ENCODE measurements around the gene F10. TPM values are rescaled to one million over a fixed set of nuclear protein-coding genes. Genes with fewer than 3 reads are reported as not detected.

F10 gene
- total and polyA plus RNA-seq, 2 of the 13 experiments (the other 11 are each of a cell fraction or from before 2014, with no cell fraction given) = 58.4 to 237 TPM

DNA sequence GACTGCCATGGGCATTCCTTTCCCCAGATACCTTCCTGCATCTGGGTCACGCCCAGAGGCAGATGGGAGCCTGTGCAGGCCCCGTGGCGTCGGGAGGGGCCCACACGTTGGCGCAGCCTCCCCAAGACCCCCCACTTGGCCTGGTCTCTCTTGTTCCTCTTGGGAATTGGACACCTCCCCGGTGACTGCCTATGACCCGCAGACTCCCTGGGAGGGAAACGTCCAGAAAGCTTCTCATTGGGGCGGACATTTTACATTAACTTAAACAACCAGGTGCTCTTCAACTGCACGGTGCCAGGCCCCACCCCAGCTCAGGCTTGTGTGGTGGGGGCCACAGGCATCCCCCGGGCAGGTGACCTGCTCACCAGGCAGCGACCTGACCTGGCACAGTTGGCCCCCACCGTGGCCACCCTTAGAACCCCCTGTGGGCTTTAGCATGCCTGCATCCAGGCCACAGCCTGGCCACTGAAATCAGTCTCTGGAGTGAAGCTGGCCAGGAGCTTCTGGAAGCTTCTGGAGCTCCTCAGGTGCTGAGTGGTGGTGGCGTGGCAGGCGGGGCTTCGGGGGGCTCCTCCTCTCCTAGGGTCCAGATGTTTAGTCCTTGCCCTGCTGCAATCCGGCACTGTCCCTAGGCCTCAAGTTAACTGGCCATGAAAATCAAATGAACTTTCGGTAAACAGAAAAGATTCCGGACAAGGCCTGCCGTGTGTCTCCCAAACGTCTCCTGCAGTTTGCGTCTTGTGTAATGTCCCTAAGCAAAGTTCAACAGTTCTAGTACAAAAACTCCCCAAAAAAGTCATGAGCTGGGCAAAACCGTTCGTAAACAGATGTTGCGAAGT is 27.3 kb downstream of the F10 start (continued):
- no peak for TF ChIP-seq CCAR2 (optimal IDR thresholded peaks at IDR 0.05; ENCODE audit: low read depth, low read length)
- TF ChIP-seq MTF2 (CRISPR knock-in tag; IDR thresholded peaks at IDR 0.05; ENCODE audit: borderline replicate concordance) = no peak
- peak; percentile 30; the same call in 1 of the 2 replicates for TF ChIP-seq TAF1 (CRISPR knock-in tag; IDR thresholded peaks at IDR 0.05)
- no peak for TF ChIP-seq KLF15 (CRISPR knock-in tag; IDR thresholded peaks at IDR 0.05; ENCODE audit: borderline replicate concordance)
- TF ChIP-seq THYN1 (CRISPR knock-in tag; IDR thresholded peaks at IDR 0.05; ENCODE audit: borderline replicate concordance, low read depth) = no peak
- no peak for TF ChIP-seq EZH2 (conservative IDR thresholded peaks at IDR 0.05; ENCODE audit: low read depth, low read length)
- peak; percentile 87 for TF ChIP-seq HNF4A (CRISPR knock-in tag; IDR thresholded peaks at IDR 0.05)
- TF ChIP-seq, protein P1, sequence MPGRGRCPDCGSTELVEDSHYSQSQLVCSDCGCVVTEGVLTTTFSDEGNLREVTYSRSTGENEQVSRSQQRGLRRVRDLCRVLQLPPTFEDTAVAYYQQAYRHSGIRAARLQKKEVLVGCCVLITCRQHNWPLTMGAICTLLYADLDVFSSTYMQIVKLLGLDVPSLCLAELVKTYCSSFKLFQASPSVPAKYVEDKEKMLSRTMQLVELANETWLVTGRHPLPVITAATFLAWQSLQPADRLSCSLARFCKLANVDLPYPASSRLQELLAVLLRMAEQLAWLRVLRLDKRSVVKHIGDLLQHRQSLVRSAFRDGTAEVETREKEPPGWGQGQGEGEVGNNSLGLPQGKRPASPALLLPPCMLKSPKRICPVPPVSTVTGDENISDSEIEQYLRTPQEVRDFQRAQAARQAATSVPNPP (CRISPR knock-in tag; IDR thresholded peaks at IDR 0.05) = no peak
- 0 out of 4 replicates have a peak, but pooled peaks of 1 of the 2 experiments have one; percentile 51 for TF ChIP-seq KLF16 (CRISPR knock-in tag; IDR thresholded peaks at IDR 0.05)
- TF ChIP-seq, protein P2, sequence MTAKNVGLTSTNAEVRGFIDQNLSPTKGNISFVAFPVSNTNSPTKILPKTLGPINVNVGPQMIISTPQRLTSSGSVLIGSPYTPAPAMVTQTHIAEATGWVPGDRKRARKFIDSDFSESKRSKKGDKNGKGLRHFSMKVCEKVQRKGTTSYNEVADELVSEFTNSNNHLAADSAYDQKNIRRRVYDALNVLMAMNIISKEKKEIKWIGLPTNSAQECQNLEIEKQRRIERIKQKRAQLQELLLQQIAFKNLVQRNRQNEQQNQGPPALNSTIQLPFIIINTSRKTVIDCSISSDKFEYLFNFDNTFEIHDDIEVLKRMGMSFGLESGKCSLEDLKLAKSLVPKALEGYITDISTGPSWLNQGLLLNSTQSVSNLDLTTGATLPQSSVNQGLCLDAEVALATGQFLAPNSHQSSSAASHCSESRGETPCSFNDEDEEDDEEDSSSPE (CRISPR knock-in tag; IDR thresholded peaks at IDR 0.05) = peak; percentile 14; the same call in 1 of the 2 replicates
- TF ChIP-seq EHMT2 (IDR thresholded peaks at IDR 0.05; ENCODE audit: borderline replicate concordance, low read depth, low read length) = no peak
- TF ChIP-seq ZNF556 (CRISPR knock-in tag; IDR thresholded peaks at IDR 0.05; ENCODE audit: borderline replicate concordance) = no peak
- no peak for TF ChIP-seq ERF (CRISPR knock-in tag; IDR thresholded peaks at IDR 0.05)
- no peak for TF ChIP-seq ZNF776 (CRISPR knock-in tag; IDR thresholded peaks at IDR 0.05)
- TF ChIP-seq REXO4 (CRISPR knock-in tag; IDR thresholded peaks at IDR 0.05; ENCODE audit: borderline replicate concordance) = no peak
- TF ChIP-seq, protein P3, sequence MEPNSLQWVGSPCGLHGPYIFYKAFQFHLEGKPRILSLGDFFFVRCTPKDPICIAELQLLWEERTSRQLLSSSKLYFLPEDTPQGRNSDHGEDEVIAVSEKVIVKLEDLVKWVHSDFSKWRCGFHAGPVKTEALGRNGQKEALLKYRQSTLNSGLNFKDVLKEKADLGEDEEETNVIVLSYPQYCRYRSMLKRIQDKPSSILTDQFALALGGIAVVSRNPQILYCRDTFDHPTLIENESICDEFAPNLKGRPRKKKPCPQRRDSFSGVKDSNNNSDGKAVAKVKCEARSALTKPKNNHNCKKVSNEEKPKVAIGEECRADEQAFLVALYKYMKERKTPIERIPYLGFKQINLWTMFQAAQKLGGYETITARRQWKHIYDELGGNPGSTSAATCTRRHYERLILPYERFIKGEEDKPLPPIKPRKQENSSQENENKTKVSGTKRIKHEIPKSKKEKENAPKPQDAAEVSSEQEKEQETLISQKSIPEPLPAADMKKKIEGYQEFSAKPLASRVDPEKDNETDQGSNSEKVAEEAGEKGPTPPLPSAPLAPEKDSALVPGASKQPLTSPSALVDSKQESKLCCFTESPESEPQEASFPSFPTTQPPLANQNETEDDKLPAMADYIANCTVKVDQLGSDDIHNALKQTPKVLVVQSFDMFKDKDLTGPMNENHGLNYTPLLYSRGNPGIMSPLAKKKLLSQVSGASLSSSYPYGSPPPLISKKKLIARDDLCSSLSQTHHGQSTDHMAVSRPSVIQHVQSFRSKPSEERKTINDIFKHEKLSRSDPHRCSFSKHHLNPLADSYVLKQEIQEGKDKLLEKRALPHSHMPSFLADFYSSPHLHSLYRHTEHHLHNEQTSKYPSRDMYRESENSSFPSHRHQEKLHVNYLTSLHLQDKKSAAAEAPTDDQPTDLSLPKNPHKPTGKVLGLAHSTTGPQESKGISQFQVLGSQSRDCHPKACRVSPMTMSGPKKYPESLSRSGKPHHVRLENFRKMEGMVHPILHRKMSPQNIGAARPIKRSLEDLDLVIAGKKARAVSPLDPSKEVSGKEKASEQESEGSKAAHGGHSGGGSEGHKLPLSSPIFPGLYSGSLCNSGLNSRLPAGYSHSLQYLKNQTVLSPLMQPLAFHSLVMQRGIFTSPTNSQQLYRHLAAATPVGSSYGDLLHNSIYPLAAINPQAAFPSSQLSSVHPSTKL (CRISPR knock-in tag; IDR thresholded peaks at IDR 0.05) = peak; percentile 75
- TF ChIP-seq, protein P4, sequence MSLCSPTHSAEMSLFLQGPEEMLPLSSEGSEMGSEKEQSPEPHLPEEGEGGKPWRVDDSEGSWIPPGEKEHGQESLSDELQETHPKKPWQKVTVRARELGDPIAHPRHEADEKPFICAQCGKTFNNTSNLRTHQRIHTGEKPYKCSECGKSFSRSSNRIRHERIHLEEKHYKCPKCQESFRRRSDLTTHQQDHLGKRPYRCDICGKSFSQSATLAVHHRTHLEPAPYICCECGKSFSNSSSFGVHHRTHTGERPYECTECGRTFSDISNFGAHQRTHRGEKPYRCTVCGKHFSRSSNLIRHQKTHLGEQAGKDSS (CRISPR knock-in tag; IDR thresholded peaks at IDR 0.05; ENCODE audit: borderline replicate concordance, low read depth) = no peak
- TF ChIP-seq DPF2 (CRISPR knock-in tag; IDR thresholded peaks at IDR 0.05; ENCODE audit: borderline replicate concordance, low read depth) = no peak
